Keratinocyte (primary cell): ENCODE data around the gene MTMR3. TPM values are rescaled to one million over a fixed set of nuclear protein-coding genes. Genes with fewer than 3 reads are reported as not detected.

Experiments
- DNase-seq: peaks from one replicate; pipeline ENCODE4 v3.0.0-alpha.2; 2011; ENCODE audit warnings: low read depth, missing footprints, low spot score
- FAIRE-seq: peaks from 2 replicates; lab custom pipeline; 2011; peaks lifted over from hg19 to GRCh38; lab: Jason Lieb, UNC
- H2AFZ ChIP-seq: 2 replicates; pipeline ENCODE4 v1.6.0; 2012; ENCODE audit warnings: low read length, control low read depth, inconsistent platforms; ENCODE audit not compliant: control insufficient read depth
- H3K27ac ChIP-seq: 2 replicates; pipeline ENCODE4 v1.5.1; 2011; ENCODE audit warnings: low read length; ENCODE audit not compliant: control insufficient read depth, insufficient read depth
- H3K27me3 ChIP-seq: 3 replicates; pipeline ENCODE4 v1.6.0; 2011; ENCODE audit warnings: low read length; ENCODE audit not compliant: control insufficient read depth, insufficient read depth; ENCODE audit errors: extremely low read depth
- H3K36me3 ChIP-seq, 2 experiments: 2 replicates in 1 of 2; 3 replicates in 1 of 2; pipeline ENCODE4 v1.5.1; 2011; ENCODE audit warnings: low read length in 2 of 2, mild to moderate bottlenecking in 1 of 2; ENCODE audit not compliant: control insufficient read depth in 2 of 2, insufficient read depth in 2 of 2; ENCODE audit errors: extremely low read depth in 1 of 2
- H3K4me1 ChIP-seq: 3 replicates; pipeline ENCODE4 v1.5.1; 2011; ENCODE audit warnings: low read length; ENCODE audit not compliant: control insufficient read depth, insufficient read depth; ENCODE audit errors: extremely low read depth
- H3K4me2 ChIP-seq: 3 replicates; pipeline ENCODE4 v1.6.0; 2011; ENCODE audit warnings: low read depth, low read length; ENCODE audit not compliant: control insufficient read depth, insufficient read depth; ENCODE audit errors: extremely low read depth
- H3K4me3 ChIP-seq, 3 experiments: fragments of 200-600 bp in 1 of 3; sonication (generic) in 1 of 3; 2 replicates in 2 of 3; 3 replicates in 1 of 3; pipeline ENCODE4 v1.5.1; 2011 to 2016; ENCODE audit warnings: low read length in 3 of 3, mild to moderate bottlenecking in 3 of 3, control low read depth in 2 of 3, inconsistent platforms in 1 of 3, low read depth in 1 of 3, mixed read lengths in 1 of 3, mixed run types in 1 of 3, moderate library complexity in 1 of 3; ENCODE audit not compliant: control insufficient read depth in 2 of 3, insufficient read depth in 2 of 3; ENCODE audit errors: extremely low read depth in 1 of 3
- H3K79me2 ChIP-seq: 2 replicates; pipeline ENCODE4 v1.6.0; 2012; ENCODE audit warnings: low read length; ENCODE audit not compliant: control insufficient read depth, insufficient read depth
- H3K9ac ChIP-seq: 3 replicates; pipeline ENCODE4 v1.6.0; 2011; ENCODE audit warnings: low read length; ENCODE audit not compliant: control insufficient read depth, insufficient read depth; ENCODE audit errors: extremely low read depth
- H3K9me1 ChIP-seq: 3 replicates; pipeline ENCODE4 v1.6.0; 2011; ENCODE audit warnings: low read length; ENCODE audit not compliant: control insufficient read depth, insufficient read depth; ENCODE audit errors: extremely low read depth
- H3K9me3 ChIP-seq: 2 replicates; pipeline ENCODE4 v1.5.1; 2012; ENCODE audit warnings: low read depth, low read length; ENCODE audit not compliant: control insufficient read depth
- H4K20me1 ChIP-seq: 3 replicates; pipeline ENCODE4 v1.6.0; 2011; ENCODE audit warnings: low read length; ENCODE audit not compliant: control insufficient read depth, insufficient read depth; ENCODE audit errors: extremely low read depth
- EZH2 ChIP-seq: IDR thresholded peaks from one replicate; pipeline ENCODE4 v1.6.1; 2012; ENCODE audit warnings: inconsistent platforms, mild to moderate bottlenecking, low read length, moderate library complexity
- dilution Hi-C: fragments of 300-500 bp; cut with MboI; formaldehyde crosslinking; loops from one replicate; pipeline ENCODE4 v1.7.0; 2020; ENCODE audit warnings: low sequenced_read_pairs; ENCODE audit not compliant: extremely low pct_ligation_motif_present
- polyA plus RNA-seq, 5 experiments: library from polyadenylated mRNA; depleted of rRNA in 3 of 5; stranded (reverse) in 3 of 5; stranded (forward) in 1 of 5; unstranded in 1 of 5; fragments of >200 nt; gene quantifications; 1 replicate in 1 of 5; 2 replicates in 3 of 5; 3 replicates in 1 of 5; pipeline versions ENCODE4 v1.2.1 to v1.2.3, GENCODE V29; 2011 to 2012; ENCODE audit warnings: missing spikeins in 2 of 5, low read depth in 1 of 5, low replicate concordance in 1 of 5
- TF ChIP-seq, protein P1 (sequence below), 3 experiments: IDR thresholded peaks in 1 of 3; conservative IDR thresholded peaks in 1 of 3; optimal IDR thresholded peaks in 1 of 3; 2 replicates in 2 of 3; 3 replicates in 1 of 3; pipeline versions ENCODE3 to v1.5.1; 2011; ENCODE audit warnings: low read length in 3 of 3, mild to moderate bottlenecking in 3 of 3, moderate library complexity in 2 of 3, control low read depth in 1 of 3, inconsistent platforms in 1 of 3; ENCODE audit not compliant: insufficient read depth in 2 of 3; ENCODE audit errors: extremely low read depth in 1 of 3

MTMR3 gene
- polyA plus RNA-seq, 1 donor (not counting 4 experiments of a cell fraction or from before 2014, with no cell fraction given), result 16.5 TPM

- dilution Hi-C loops, result no loop called here
- no peaks in the 10 kb centered on the region for H3K9me1 ChIP-seq
Measured at GRCh38 chr22:29901354-29901753, 18.4 kb downstream of the MTMR3 start.

DNA sequence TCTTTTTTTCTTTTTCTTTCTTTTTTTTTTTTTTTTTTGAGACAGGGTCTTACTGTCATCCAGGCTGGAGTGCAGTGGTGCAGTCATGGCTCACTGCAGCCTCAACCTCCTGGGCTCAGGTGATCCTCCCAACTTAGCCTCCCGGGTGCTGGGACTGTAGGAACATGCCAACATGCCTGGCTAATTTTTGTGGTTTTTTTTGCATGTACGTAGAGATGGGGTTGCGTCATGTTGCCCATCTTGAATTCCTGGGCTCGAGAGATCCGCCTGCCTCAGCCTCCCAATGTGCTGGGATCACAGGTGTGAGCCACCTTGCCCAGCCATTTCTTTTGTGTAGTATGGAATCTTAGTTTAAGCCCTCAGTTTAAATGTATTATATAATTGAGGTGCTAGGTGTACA lies 20.4 kb downstream of the MTMR3 start:
- FAIRE-seq, result no peak
- no peak overlapping the region for H2AFZ ChIP-seq
- no peak overlapping the region for H3K9ac ChIP-seq

More at GRCh38 chr22:29901354-29901753, 18.4 kb downstream of the MTMR3 start:
- FAIRE-seq (no peak), DNase-seq (no peak)
- Histone ChIP-seq H3K27me3 (no peaks in the 10 kb centered on the region), H3K27ac (no peak overlapping the region), H3K9ac (no peak overlapping the region), H3K79me2 (peaks cover 76% of the 10 kb centered on the region), H3K4me3 (no peak overlapping the region), H3K36me3 (peaks cover 0 to 1% of the 10 kb centered on the region in 2 experiments), H3K4me2 (no peak overlapping the region), H2AFZ (no peak overlapping the region), H3K4me1 (no peaks in the 10 kb centered on the region), H3K9me3 (no peaks in the 10 kb centered on the region), H4K20me1 (no peaks in the 10 kb centered on the region)
- no peak for TF ChIP-seq EZH2
- TF ChIP-seq, protein P1, sequence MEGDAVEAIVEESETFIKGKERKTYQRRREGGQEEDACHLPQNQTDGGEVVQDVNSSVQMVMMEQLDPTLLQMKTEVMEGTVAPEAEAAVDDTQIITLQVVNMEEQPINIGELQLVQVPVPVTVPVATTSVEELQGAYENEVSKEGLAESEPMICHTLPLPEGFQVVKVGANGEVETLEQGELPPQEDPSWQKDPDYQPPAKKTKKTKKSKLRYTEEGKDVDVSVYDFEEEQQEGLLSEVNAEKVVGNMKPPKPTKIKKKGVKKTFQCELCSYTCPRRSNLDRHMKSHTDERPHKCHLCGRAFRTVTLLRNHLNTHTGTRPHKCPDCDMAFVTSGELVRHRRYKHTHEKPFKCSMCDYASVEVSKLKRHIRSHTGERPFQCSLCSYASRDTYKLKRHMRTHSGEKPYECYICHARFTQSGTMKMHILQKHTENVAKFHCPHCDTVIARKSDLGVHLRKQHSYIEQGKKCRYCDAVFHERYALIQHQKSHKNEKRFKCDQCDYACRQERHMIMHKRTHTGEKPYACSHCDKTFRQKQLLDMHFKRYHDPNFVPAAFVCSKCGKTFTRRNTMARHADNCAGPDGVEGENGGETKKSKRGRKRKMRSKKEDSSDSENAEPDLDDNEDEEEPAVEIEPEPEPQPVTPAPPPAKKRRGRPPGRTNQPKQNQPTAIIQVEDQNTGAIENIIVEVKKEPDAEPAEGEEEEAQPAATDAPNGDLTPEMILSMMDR (optimal IDR thresholded peaks at IDR 0.05 in 1 of 3, IDR thresholded peaks at IDR 0.05 in 1 of 3, conservative IDR thresholded peaks at IDR 0.05 in 1 of 3; ENCODE audit: extremely low read depth in 1 of 3, insufficient read depth in 2 of 3, low read length in 3 of 3), result no peak

More for the DNA sequence above, 20.4 kb downstream of the MTMR3 start:
- H3K27ac ChIP-seq, result no peak overlapping the region
- peaks cover 12% of the 10 kb centered on the region for H3K4me1 ChIP-seq
- H3K9me1 ChIP-seq, result no peaks in the 10 kb centered on the region
- no peak overlapping the region for H3K4me2 ChIP-seq
- H4K20me1 ChIP-seq, result no peaks in the 10 kb centered on the region
- no peaks in the 10 kb centered on the region for H3K27me3 ChIP-seq
- dilution Hi-C loops, result no loop called here
- H3K9me3 ChIP-seq, result no peaks in the 10 kb centered on the region
- TF ChIP-seq, protein P1 (optimal IDR thresholded peaks at IDR 0.05 in 1 of 3, IDR thresholded peaks at IDR 0.05 in 1 of 3, conservative IDR thresholded peaks at IDR 0.05 in 1 of 3; ENCODE audit: extremely low read depth in 1 of 3, insufficient read depth in 2 of 3, low read length in 3 of 3), result no peak
- no peak for TF ChIP-seq EZH2
- DNase-seq, result no peak
- no peak overlapping the region for H3K4me3 ChIP-seq
- H3K79me2 ChIP-seq, result peaks cover 65% of the 10 kb centered on the region
- H3K36me3 ChIP-seq, result peaks cover 0 to 1% of the 10 kb centered on the region in 2 experiments
